Measurements from ENCODE around the gene NEMP2.
"Not testable (repeated sequence)": the region's sequence is repeated elsewhere in the genome, so short reads cannot be mapped to it uniquely, and the experiment has no call there.

The NEMP2 gene

GRCh38 chr2:190468814-190469569 is 65.5 kb downstream of the NEMP2 start:
- H3K27me3 ChIP-seq (ENCODE audit: insufficient read depth, low read depth, severe bottlenecking): no peaks in the 10 kb centered on the region
- TF ChIP-seq CTCF (IDR thresholded peaks at IDR 0.05; ENCODE audit: low read depth, low read length): no peak
- H3K9me3 ChIP-seq (ENCODE audit: severe bottlenecking): no peaks in the 10 kb centered on the region
- H3K27ac ChIP-seq: no peak overlapping the region
- no peak overlapping the region for H3K4me3 ChIP-seq (ENCODE audit: low read depth, low read length)
- no peak for DNase-seq
- H3K36me3 ChIP-seq: no peaks in the 10 kb centered on the region

- not testable (repeated sequence) for DNase-seq; H3K4me3 ChIP-seq (ENCODE audit: low read depth, low read length); H3K27me3 ChIP-seq (ENCODE audit: insufficient read depth, low read depth, severe bottlenecking); H3K36me3 ChIP-seq; H3K9me3 ChIP-seq (ENCODE audit: severe bottlenecking); H3K27ac ChIP-seq
Measured at GRCh38 chr2:190468354-190468753, 66.2 kb downstream of the NEMP2 start.

DNA sequence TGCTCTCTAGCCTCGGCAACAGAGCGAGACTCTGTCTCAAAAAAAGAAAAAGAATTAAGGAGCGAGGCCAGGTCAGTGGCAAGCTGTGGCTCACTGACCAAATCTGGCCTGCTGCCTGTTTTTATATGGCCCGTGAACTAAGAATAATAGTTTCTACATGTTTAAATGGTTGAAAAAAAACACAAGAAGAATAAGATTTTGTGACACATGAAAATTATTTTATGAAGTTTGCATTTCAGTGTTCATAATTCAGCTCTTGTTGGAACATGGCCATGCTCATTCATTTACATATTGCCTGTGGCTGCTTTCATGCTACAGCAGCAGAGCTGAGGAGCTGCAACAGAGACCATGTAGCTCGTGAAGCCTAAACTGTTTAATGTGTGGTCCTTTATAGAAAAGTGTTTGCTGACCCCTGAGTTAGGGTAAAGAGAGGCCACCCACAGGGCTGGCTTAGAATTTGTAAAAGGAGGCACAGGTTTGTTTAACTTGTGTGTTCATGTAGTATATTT is 66.9 kb downstream of the NEMP2 start:
- H3K9me3 ChIP-seq (ENCODE audit: severe bottlenecking): no peaks in the 10 kb centered on the region
- TF ChIP-seq CTCF (IDR thresholded peaks at IDR 0.05; ENCODE audit: low read depth, low read length): no peak
- H3K4me3 ChIP-seq (ENCODE audit: low read depth, low read length): no peak overlapping the region
- no peak overlapping the region for H3K27ac ChIP-seq
- H3K36me3 ChIP-seq: no peaks in the 10 kb centered on the region
- no peaks in the 10 kb centered on the region for H3K27me3 ChIP-seq (ENCODE audit: insufficient read depth, low read depth, severe bottlenecking)
- DNase-seq: no peak

- no peaks in the 10 kb centered on the region for H3K9me3 ChIP-seq (ENCODE audit: severe bottlenecking)
- no peak overlapping the region for H3K27ac ChIP-seq
- DNase-seq: no peak
- H3K36me3 ChIP-seq: no peaks in the 10 kb centered on the region
- H3K4me3 ChIP-seq (ENCODE audit: low read depth, low read length): no peak overlapping the region
- TF ChIP-seq CTCF (IDR thresholded peaks at IDR 0.05; ENCODE audit: low read depth, low read length): no peak
- H3K27me3 ChIP-seq (ENCODE audit: insufficient read depth, low read depth, severe bottlenecking): no peaks in the 10 kb centered on the region
Measured at GRCh38 chr2:190466819-190467446, 67.6 kb downstream of the NEMP2 start.

DNA sequence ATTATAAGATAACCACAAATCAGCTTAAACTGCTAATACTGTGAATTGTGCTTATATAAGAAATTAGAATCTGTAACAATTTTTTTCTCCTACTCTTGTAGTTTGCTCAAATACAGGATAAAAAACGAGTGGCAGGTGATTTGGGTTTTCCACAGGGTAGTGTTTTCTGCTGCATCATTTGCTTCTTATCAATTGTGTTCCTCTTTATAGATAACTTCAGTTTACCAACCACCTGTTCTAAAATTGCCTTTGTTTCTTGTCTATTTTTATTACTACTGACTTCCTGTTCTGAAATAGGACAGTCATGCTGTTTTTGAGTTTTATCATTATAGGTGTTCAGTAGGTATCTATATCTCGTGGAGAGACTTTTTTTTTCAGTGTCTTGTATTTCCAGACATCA is 69.5 kb downstream of the NEMP2 start:
- no peaks in the 10 kb centered on the region for H3K27me3 ChIP-seq (ENCODE audit: insufficient read depth, low read depth, severe bottlenecking)
- no peak overlapping the region for H3K27ac ChIP-seq
- H3K36me3 ChIP-seq: no peaks in the 10 kb centered on the region
- no peak overlapping the region for H3K4me3 ChIP-seq (ENCODE audit: low read depth, low read length)
- DNase-seq: no peak
- H3K9me3 ChIP-seq (ENCODE audit: severe bottlenecking): no peaks in the 10 kb centered on the region
- no peak for TF ChIP-seq CTCF (IDR thresholded peaks at IDR 0.05; ENCODE audit: low read depth, low read length)

- Histone ChIP-seq H3K4me3 (ENCODE audit: low read depth, low read length) (no peak overlapping the region), H3K27me3 (ENCODE audit: insufficient read depth, low read depth, severe bottlenecking) (no peaks in the 10 kb centered on the region), H3K27ac (no peak overlapping the region), H3K36me3 (no peaks in the 10 kb centered on the region), H3K9me3 (ENCODE audit: severe bottlenecking) (no peaks in the 10 kb centered on the region)
- no peak for DNase-seq
- TF ChIP-seq CTCF (IDR thresholded peaks at IDR 0.05; ENCODE audit: low read depth, low read length): no peak
Measured at GRCh38 chr2:190462611-190463010, 71.9 kb downstream of the NEMP2 start.
